IgD-negative memory B cell (primary cell): Measurements from ENCODE around the gene PRR5L. TPM values are rescaled to one million over a fixed set of nuclear protein-coding genes. Genes with fewer than 3 reads are reported as not detected.

Experiments used
- H3K27ac Mint-ChIP-seq, 3 donors: one replicate each; pipeline ENCODE4 v1.8.0; 2020 to 2022; ENCODE audit warnings: mild to moderate bottlenecking in 3 of 3, mixed read lengths in 3 of 3, moderate library complexity in 1 of 3
- H3K27me3 Mint-ChIP-seq: one replicate; pipeline ENCODE4 v1.8.0; 2021; ENCODE audit warnings: mixed read lengths
- H3K36me3 Mint-ChIP-seq: one replicate; pipeline ENCODE4 v1.8.0; 2020; ENCODE audit warnings: mild to moderate bottlenecking, mixed read lengths
- H3K4me1 Mint-ChIP-seq, 3 donors: one replicate each; pipeline ENCODE4 v1.8.0; 2020 to 2022; ENCODE audit warnings: mixed read lengths in 3 of 3, mild to moderate bottlenecking in 1 of 3
- H3K4me3 Mint-ChIP-seq, 4 donors: one replicate each; pipeline ENCODE4 v1.8.0; 2020 to 2022; ENCODE audit warnings: mild to moderate bottlenecking in 4 of 4, mixed read lengths in 4 of 4, moderate library complexity in 3 of 4
- H3K9me3 Mint-ChIP-seq, 3 donors: one replicate each; pipeline ENCODE4 v1.8.0; 2020 to 2021; ENCODE audit warnings: mixed read lengths in 3 of 3, mild to moderate bottlenecking in 1 of 3
- polyA plus RNA-seq: library from polyadenylated mRNA; unstranded; fragments of 300-500 nt; fragmentation: Illumina TruSeq; gene quantifications from one replicate; pipeline ENCODE4 v1.2.3, GENCODE V29; 2021

The PRR5L gene
- polyA plus RNA-seq, 1 donor from 2014 or later = 1.2 TPM

DNA sequence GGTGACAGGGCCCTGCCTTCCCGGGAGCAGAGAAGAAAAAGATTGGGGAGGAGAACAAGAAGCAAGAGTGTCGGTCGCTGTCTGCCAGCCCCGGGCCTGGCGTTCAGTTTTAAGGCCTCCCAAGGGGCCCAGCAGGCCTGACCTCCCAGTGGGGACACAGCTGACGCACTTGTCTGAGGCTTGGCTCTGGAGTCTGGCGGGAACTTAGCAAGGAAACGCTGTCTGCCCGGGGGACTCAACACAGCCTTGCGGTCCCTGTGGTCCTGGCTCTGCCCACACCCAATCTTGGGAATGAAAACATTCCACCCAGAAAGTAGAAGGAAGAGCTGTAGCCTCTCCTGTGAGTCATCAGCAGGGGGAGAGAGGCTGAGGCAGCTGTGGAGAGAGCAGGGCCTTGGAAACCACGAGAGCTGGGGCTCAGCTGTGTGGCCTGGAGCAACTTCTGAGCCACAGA is 159.6 kb downstream of the PRR5L start:
- no peak overlapping the region for H3K27ac Mint-ChIP-seq
- H3K4me1 Mint-ChIP-seq = peaks cover 2 to 4% (median 4%) of the 10 kb centered on the region in 3 donors
- H3K4me3 Mint-ChIP-seq = no peak overlapping the region
- H3K27me3 Mint-ChIP-seq = peaks cover 2% of the 10 kb centered on the region
- H3K36me3 Mint-ChIP-seq = no peaks in the 10 kb centered on the region
- H3K9me3 Mint-ChIP-seq = no peaks in the 10 kb centered on the region

DNA sequence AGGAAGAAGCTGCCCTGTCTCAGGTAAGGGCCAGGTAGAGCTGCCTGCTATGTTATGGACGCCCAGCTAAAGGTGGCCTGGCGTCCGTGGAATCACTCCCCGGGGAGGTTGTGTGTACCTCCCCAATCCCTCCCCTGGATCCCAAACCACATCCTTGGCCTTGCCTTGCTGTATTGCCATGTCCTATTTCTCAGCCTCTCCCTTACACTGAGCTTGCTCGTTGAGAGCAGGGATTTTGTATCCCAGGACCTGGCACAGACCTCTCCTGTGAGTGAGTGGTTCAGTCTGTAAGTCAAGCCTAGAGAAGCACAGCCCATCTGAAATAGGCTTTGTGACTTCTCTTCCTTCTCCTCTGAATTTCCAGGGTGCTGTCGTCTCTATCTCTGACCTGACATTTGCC is 160.1 kb downstream of the PRR5L start:
- Mint-ChIP-seq H3K4me1 (peaks cover 0 to 4% (median 3%) of the 10 kb centered on the region in 3 donors), H3K27me3 (peaks cover 2% of the 10 kb centered on the region), H3K36me3 (no peaks in the 10 kb centered on the region), H3K27ac (peak overlapping the region in 1 of 3 donors; percentile 16), H3K9me3 (no peaks in the 10 kb centered on the region), H3K4me3 (no peak overlapping the region)

DNA sequence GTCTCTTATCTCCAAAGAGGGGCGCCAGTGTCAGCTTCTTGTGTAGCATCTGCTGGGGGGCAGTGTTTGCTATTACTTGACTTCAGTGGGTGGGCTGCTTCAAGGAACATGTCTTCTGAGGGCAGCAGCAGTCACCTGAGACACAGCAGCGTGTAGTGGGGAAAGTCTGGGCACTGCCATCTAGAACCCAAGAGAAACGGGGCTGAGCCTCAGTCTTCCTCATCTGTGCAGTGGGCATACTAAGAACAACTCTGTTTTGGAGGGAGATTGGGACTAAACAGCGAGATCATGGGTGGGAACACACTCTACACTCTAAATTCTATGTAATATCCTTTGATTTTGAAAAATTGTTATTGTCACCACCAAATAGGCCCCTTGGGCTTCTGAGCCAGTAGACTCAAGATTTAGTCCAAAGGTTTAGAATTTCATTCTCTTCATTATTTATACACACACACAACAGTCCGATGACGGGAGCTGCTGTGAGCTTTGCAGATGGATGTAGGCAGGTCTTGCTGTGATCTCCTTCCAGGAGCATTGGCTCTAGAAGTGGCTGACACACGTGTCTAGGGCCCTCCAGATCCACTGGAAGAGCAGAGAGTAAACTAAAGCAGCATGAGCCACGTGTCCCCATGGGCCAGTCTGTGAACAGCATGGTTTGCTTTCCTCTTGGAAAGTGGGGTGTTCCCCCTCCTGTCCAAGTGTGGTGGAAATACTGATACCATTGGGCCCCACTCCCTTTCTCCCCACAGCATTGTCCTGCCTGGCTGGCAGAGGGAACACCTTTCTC is 162.2 kb downstream of the PRR5L start:
- Mint-ChIP-seq H3K4me3 (no peak overlapping the region), H3K27ac (no peak overlapping the region), H3K9me3 (no peaks in the 10 kb centered on the region)

GRCh38 chr11:36459046-36459445 is 163.0 kb downstream of the PRR5L start:
- Mint-ChIP-seq H3K36me3 (peaks cover 3% of the 10 kb centered on the region), H3K27me3 (peaks cover 2% of the 10 kb centered on the region), H3K9me3 (no peaks in the 10 kb centered on the region), H3K4me1 (no peaks in the 10 kb centered on the region), H3K4me3 (no peak overlapping the region), H3K27ac (no peak overlapping the region)

More for the DNA sequence above, 162.2 kb downstream of the PRR5L start:
- Mint-ChIP-seq H3K4me1 (peaks cover 0 to 4% (median 0%) of the 10 kb centered on the region in 3 donors), H3K27me3 (peaks cover 2% of the 10 kb centered on the region), H3K36me3 (no peaks in the 10 kb centered on the region)

- H3K36me3 Mint-ChIP-seq = peaks cover 3% of the 10 kb centered on the region
- H3K27me3 Mint-ChIP-seq = peaks cover 2% of the 10 kb centered on the region
- H3K4me3 Mint-ChIP-seq = no peak overlapping the region
- H3K4me1 Mint-ChIP-seq = no peaks in the 10 kb centered on the region
- H3K9me3 Mint-ChIP-seq = no peaks in the 10 kb centered on the region
- no peak overlapping the region for H3K27ac Mint-ChIP-seq
Observed at GRCh38 chr11:36460220-36460619, 164.1 kb downstream of the PRR5L start.

- no peaks in the 10 kb centered on the region for H3K27me3 Mint-ChIP-seq
- peaks cover 3% of the 10 kb centered on the region for H3K36me3 Mint-ChIP-seq
- no peak overlapping the region for H3K27ac Mint-ChIP-seq
- H3K4me1 Mint-ChIP-seq = no peaks in the 10 kb centered on the region
- H3K9me3 Mint-ChIP-seq = no peaks in the 10 kb centered on the region
- no peak overlapping the region for H3K4me3 Mint-ChIP-seq
Observed at GRCh38 chr11:36462321-36462720, 166.2 kb downstream of the PRR5L start.

- H3K27me3 Mint-ChIP-seq = no peaks in the 10 kb centered on the region
- H3K36me3 Mint-ChIP-seq = peaks cover 3% of the 10 kb centered on the region
- no peaks in the 10 kb centered on the region for H3K9me3 Mint-ChIP-seq
- no peak overlapping the region for H3K27ac Mint-ChIP-seq
- H3K4me1 Mint-ChIP-seq = no peaks in the 10 kb centered on the region
- H3K4me3 Mint-ChIP-seq = no peak overlapping the region
Observed at GRCh38 chr11:36463781-36464180, 167.7 kb downstream of the PRR5L start.

DNA sequence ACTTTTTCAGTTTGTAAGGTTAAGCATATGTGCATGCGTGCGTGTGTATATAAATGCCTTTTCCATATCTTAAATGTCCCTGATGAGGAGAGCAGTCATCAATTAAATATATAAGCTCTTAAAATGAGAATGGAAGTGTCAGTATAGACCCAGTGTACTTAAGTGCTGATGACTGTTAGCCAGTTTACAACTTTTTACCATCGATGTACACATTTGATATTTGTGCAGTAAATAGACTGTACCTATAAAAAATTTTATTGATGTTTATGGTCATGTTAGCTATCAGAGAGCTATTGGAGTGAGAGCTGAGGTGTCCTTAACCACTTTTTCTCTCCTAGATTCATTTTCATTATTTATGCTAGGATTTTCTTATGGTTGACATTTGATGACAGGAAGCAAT is 168.6 kb downstream of the PRR5L start:
- Mint-ChIP-seq H3K27me3 (no peaks in the 10 kb centered on the region), H3K36me3 (peaks cover 3% of the 10 kb centered on the region), H3K9me3 (no peaks in the 10 kb centered on the region), H3K27ac (no peak overlapping the region), H3K4me3 (no peak overlapping the region), H3K4me1 (no peaks in the 10 kb centered on the region)

DNA sequence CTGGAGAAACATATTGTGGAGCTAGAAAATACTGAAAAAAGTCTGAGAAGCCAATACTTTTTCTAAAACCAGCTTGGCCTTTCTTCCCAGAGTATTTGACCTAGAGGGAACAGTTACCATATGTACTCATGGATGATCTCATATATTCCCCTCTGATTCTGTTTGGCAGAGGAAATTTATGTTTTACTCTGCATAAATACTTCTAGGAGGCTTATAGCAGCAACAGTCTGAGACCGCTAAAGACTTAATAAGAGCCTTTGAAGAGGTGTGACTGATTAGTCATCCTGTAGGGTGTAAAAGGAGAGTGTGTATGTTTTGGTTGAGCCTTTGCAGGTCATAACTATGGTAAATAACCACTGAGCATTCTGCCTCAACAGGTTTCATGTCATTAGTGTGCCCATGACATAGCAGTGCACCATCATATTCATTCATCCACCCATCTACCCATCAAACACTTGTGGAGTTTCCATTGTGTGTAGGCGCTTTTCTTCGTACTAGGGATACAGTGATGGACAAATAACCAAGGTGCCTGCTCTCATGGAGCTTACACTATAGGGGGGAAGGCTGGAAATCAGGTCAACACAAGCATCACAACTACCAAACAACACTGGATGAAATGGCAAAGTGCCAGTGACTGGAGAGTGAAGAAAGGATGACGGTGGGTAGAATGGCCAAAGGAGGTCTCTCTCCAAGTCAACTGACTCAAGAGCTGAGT is 169.5 kb downstream of the PRR5L start:
- H3K27ac Mint-ChIP-seq = no peak overlapping the region
- no peaks in the 10 kb centered on the region for H3K9me3 Mint-ChIP-seq
- H3K4me1 Mint-ChIP-seq = no peaks in the 10 kb centered on the region
- peaks cover 3% of the 10 kb centered on the region for H3K36me3 Mint-ChIP-seq
- no peaks in the 10 kb centered on the region for H3K27me3 Mint-ChIP-seq
- H3K4me3 Mint-ChIP-seq = no peak overlapping the region

DNA sequence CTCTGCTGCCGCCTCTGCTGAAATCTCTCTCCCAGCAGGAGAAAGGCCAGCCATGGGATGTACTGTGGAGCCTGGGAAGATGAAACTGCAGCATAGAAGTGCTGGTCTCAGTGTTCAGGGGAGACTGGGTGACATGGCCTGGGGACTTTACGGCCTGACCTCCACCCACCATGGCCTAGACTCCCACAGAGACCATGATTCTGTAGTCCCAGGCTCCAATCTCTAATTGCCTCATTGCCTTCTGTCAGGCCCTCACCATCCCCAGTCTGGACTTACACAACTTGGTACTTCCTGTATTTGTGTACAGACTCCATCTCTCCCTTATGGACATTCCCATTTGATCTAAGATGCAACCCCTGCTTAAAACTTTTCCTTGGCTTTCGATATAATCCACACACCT is 170.9 kb downstream of the PRR5L start:
- H3K27me3 Mint-ChIP-seq = no peaks in the 10 kb centered on the region
- no peaks in the 10 kb centered on the region for H3K4me1 Mint-ChIP-seq
- H3K36me3 Mint-ChIP-seq = peaks cover 3% of the 10 kb centered on the region
- H3K9me3 Mint-ChIP-seq = no peaks in the 10 kb centered on the region
- H3K27ac Mint-ChIP-seq = no peak overlapping the region
- no peak overlapping the region for H3K4me3 Mint-ChIP-seq

DNA sequence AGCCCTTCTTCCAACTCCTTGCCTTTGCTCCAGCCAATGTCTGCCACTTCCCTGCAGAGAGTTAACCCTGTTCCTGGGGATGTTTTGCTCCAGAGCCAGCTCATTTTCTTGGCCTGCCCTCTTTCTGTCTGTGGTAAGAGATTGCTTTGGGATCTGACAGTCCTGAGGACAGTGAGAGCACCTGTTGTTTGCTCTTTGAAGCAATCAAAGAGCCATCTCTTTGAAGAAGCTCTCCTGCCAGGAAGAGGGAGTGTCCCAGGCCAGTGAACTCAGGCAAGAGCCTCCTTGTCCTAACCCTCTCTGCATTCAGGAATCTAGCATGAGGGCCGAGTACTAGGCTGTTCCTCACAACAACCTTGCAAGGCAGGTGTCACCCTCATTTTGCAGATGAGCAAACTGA is 171.8 kb downstream of the PRR5L start:
- no peak overlapping the region for H3K4me3 Mint-ChIP-seq

DNA sequence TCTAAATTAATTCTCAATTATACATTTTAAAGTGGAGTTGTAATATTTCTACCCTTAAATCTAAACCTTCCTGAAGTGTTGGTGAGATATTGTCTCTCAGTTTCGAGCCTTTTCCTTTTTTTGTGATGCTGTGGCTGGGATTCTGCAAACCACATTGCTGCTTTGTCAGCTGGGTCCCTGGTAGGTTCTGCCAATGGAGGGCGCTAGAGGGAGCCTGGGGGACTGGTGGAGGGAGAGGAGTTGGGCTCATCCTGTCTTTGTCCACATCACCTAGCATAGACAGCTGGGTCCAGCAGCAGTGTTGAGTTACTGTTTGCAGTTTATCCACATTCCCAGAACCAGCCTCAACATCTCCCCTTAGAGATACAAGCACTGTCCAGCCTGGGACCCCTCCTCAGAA is 173.0 kb downstream of the PRR5L start:
- Mint-ChIP-seq H3K4me1 (no peaks in the 10 kb centered on the region), H3K27ac (no peak overlapping the region), H3K9me3 (no peaks in the 10 kb centered on the region), H3K27me3 (no peaks in the 10 kb centered on the region), H3K36me3 (peaks cover 2% of the 10 kb centered on the region), H3K4me3 (no peak overlapping the region)

More for the DNA sequence above, 171.8 kb downstream of the PRR5L start:
- Mint-ChIP-seq H3K27me3 (no peaks in the 10 kb centered on the region), H3K4me1 (no peaks in the 10 kb centered on the region), H3K36me3 (peaks cover 3% of the 10 kb centered on the region), H3K27ac (no peak overlapping the region), H3K9me3 (no peaks in the 10 kb centered on the region)

- Mint-ChIP-seq H3K4me1 (no peaks in the 10 kb centered on the region), H3K4me3 (no peak overlapping the region)
Observed at GRCh38 chr11:36469881-36470802, 174.1 kb downstream of the PRR5L start.

DNA sequence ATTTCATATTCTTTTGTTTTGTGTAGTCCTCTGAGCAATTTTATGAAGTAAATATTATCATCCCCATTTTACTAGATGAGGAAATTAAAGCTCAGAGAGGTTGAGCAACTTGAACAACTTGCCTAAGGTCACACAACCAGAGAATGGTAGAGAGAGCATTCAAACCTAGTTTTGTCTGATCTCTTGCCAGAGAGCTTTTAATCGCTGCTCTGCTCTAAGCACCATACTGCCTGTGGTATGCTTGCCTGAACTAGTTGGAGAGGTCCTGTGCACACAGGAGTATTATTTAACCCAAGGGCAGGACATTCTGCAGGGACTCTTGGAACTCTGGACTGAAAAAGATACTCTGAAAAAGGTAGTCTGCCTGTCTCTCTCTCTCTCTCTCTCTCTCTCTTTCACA is 175.5 kb downstream of the PRR5L start:
- Mint-ChIP-seq H3K4me3 (no peak overlapping the region), H3K9me3 (no peaks in the 10 kb centered on the region), H3K36me3 (peaks cover 3% of the 10 kb centered on the region), H3K27me3 (no peaks in the 10 kb centered on the region), H3K4me1 (peaks cover 0 to 2% (median 0%) of the 10 kb centered on the region in 3 donors), H3K27ac (no peak overlapping the region)

More at GRCh38 chr11:36469881-36470802, 174.1 kb downstream of the PRR5L start:
- H3K27me3 Mint-ChIP-seq = no peaks in the 10 kb centered on the region
- no peaks in the 10 kb centered on the region for H3K9me3 Mint-ChIP-seq
- H3K27ac Mint-ChIP-seq = no peak overlapping the region
- peaks cover 3% of the 10 kb centered on the region for H3K36me3 Mint-ChIP-seq

DNA sequence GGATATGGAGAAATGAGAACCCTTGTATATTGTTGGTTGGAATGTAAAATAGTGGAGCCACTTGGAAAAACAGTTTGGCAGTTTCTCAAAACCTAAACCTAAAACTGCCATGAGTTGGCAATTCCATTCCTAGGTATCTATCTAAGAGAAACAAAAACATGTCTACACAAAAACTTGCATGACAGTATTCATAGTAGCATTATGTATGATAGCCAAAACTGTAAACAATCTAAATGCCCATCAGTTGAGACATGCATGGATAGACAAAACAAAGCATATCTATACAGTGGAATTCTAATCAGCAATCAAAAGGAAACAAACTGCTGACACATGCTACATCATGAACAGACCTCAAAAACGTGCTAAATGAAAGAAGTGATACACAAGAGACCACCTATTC is 179.1 kb downstream of the PRR5L start:
- Mint-ChIP-seq H3K27ac (no peak overlapping the region), H3K36me3 (peaks cover 3% of the 10 kb centered on the region), H3K9me3 (no peaks in the 10 kb centered on the region), H3K27me3 (no peaks in the 10 kb centered on the region), H3K4me3 (no peak overlapping the region), H3K4me1 (peaks cover 0 to 2% (median 0%) of the 10 kb centered on the region in 3 donors)
